WTC11 (cell line): ENCODE results near the gene DGKG.

ENCODE experiments used
- CBFB ChIP-seq: sonication (generic); formaldehyde crosslinking; IDR thresholded peaks from 2 replicates; pipeline ENCODE4 v1.8.1; 2022; ENCODE audit warnings: mild to moderate bottlenecking, low read depth, missing genetic modification reagents
- HMGXB4 ChIP-seq: sonication (generic); formaldehyde crosslinking; IDR thresholded peaks from 2 replicates; pipeline ENCODE4 v1.8.1; 2023; ENCODE audit warnings: mild to moderate bottlenecking, moderate library complexity, missing genetic modification reagents
- NR2C2 ChIP-seq: sonication (generic); formaldehyde crosslinking; IDR thresholded peaks from 2 replicates; pipeline ENCODE4 v1.8.0; 2022; ENCODE audit warnings: mild to moderate bottlenecking, missing genetic modification reagents

GRCh38 chr3:186098740-186099139 lies 263.3 kb downstream of the DGKG start:
- TF ChIP-seq NR2C2 (no peak), HMGXB4 (CRISPR knock-in tag) (no peak), CBFB (CRISPR knock-in tag) (no peak)
